ENCODE measurements around the gene PMPCA. TPM values are rescaled to one million over a fixed set of nuclear protein-coding genes. Genes with fewer than 3 reads are reported as not detected.

Gene PMPCA
- total RNA-seq, 1 donor from 2014 or later = 36.8 TPM

- no peak for DNase-seq (ENCODE audit: low read depth in 2 of 2)
Observed at GRCh38 chr9:136436055-136436634, 25.7 kb downstream of the PMPCA start.

DNA sequence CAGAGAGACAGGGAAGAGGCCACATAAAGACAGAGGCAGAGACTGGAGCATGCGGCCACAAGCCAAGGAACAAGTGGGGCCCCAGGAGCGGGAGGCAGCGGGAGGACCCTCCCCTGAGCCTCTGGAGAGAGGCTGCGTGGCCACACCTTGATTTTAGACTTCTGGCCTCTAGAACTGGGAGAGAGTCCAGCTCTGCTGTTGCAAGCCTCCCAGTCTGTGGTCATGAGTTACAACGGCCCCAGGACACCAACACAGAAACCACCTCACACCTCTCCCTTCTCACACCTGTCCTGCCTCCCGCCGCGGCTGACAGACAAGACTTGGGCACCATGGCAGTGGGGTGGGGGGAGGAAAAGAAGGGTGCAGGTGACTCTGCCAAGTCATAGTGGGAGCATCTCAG is 27.0 kb downstream of the PMPCA start:
- no peak for DNase-seq (ENCODE audit: low read depth in 2 of 2)

DNA sequence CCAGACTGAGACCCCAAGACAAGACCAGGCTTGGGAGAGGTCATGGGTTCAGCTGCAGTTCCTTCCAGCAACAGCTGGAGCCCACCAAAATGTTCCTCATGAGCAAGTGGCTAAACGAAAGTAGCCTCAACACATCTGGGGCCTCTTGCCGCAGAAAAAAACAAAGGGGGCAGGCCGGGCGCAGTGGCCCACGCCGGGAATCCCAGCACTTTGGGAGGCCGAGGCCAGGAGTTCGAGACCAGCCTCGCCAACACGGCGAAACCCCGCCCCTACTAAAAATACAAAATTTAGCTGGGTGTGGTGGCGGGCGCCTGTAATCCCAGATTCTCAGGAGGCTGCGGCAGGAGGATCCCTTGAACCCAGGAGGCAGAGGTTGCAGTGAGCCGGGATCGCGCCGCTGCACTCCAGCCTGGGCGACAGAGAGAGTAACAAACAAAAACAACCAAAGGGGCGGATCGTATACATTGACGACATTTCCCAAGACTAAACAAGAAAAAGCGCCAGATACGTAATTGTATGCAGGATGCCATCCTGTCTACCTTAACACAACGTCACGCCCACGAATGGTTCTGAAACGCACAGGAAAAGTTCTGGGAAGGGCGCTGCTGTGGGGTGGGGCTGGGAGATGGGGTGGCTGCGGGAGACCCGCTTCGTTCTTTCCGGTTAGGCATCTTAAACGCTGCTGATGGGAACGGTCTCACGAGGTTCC is 27.5 kb downstream of the PMPCA start:
- DNase-seq (ENCODE audit: low read depth in 2 of 2) = no peak

GRCh38 chr9:136438548-136439480 is 28.4 kb downstream of the PMPCA start:
- DNase-seq (ENCODE audit: low read depth in 2 of 2) = peak in 1 of 2 donors; percentile 24

DNA sequence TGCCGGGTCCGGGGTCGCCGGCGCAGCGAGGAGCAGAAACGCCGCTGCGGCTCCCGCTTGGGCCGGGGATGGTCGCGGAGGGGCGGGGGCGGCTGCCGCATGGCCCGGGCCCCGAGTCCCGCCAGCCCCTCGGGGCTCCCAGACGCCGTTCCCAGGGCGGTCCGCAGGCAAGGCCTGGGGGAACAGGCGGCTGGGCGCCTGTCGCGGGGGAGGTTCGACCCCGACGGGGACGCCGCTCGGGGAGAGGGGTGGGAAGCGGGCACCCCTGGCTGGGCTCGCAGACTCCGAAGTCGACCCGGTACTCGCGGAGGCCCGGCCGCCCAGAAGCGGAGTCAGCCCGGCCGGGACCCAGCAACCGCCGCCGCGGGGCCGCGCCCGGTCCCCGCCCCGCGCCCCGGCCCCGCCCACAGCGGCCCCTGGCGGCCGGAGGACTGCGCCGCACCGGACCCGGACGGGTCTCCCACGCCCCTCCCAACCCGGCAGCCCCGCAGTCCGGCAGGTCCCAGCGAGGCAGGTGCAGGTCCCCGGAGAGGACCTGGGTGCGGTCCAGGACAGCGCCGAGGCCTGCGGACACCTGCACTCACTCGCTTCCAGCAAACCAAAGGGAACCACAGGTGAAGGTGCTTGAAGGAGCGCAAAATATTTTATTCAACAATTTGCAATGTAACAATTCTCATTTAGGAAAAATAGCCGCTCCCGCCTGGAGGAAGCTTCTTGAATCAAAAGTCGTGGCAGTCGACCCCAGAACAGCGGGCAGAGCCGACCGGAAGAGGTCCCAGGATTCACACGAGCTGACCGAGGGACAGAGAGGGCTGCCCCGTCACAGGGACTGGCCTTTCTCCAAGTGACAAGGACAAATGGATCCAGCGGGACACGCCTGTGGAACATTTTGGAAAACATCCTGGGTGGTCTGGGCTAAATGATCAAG is 29.3 kb downstream of the PMPCA start, which contains the start of gene INPP5E:
INPP5E (minus strand) TSS at position 365 of the 928 bp plus-strand sequence. CDS start 426 bp downstream, outside the sequence.
- DNase-seq (ENCODE audit: low read depth in 2 of 2) = peak; percentile 30 to 76

DNA sequence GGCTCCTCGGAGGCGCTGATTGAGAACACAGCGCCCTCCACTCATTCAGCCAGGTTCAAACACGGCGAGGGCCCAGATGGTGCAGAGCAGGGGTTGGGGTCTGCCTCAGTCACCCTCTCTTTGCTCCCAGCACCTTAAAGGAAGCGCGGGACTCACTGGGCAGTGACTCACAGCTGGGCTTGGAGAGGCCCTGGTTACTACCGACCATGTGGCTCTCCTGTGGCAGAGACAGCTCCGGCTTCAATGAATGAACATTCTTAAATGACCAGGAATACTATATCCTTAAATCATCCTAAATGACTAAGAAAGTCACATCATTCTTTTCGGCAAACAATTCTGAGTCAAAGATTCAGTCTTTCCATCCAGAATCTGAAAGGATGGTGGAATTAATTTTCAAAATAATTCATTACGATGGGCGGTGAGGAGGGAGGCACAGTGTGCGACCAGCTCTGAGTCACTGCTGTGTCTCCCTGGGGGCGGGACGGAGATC is 30.8 kb downstream of the PMPCA start:
- DNase-seq (ENCODE audit: low read depth in 2 of 2) = no peak

- DNase-seq (ENCODE audit: low read depth in 2 of 2) = no peak
Observed at GRCh38 chr9:136441681-136442245, 31.3 kb downstream of the PMPCA start.

DNA sequence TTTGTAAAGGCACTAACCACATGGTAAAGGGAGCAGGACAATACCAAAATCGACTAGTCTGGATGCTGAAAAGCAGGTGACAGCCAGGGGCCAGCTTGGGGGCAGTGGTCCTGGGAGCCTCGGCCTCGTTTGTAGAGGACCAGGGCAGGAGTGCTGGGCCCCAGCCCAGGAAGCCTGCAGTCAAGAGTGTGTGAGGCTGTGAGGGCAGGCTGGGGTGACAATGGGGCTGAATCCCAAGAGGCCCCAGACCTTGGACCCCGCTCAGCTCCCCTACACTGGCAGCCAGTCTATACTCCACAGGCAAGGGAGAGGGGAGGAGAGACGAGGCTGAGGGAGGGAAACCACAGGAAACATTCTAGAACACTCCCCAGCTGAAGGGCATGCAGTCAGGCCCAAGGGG is 31.8 kb downstream of the PMPCA start:
- no peak for DNase-seq (ENCODE audit: low read depth in 2 of 2)

GRCh38 chr9:136443087-136443486 is 32.6 kb downstream of the PMPCA start:
- DNase-seq (ENCODE audit: low read depth in 2 of 2) = no peak

DNA sequence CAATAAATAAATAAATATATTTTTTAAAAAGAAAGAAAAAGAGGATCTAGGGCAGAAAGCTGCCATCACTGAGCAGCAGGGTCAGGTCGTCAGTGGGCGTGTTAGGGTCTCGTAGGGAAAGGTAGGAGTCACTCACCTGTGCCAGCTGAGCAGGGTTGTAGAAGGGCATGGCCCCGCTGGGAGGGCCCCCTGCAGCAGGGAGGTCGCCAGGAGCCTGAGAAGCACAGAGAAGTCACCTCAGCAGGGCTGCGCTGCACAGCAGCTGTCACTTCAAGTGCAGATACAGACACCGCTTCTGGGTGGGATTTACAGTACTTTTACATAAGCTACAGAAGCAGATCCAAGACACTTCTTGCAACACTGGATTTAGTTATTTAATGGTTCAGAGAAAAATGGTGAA is 33.2 kb downstream of the PMPCA start:
- no peak for DNase-seq (ENCODE audit: low read depth in 2 of 2)

DNA sequence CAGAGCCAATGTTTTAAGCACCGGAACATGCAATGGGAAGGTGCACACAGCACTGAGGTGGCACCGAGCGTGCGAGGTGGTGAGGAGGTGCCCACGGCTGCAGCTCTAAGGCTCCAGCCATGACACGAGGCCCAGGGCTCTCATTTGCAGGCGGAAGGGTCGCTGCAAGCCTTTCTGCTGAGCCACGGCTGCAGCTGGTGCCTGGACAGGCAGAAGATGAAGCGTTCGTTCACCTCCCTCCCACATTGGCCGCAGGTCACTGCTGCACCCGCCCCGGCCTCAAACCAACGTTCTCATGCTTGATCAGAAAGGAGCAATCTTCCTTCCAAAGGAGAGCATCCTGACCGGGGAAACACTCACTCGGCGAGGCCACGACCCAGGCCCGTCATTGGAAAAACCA is 33.6 kb downstream of the PMPCA start:
- no peak for DNase-seq (ENCODE audit: low read depth in 2 of 2)

GRCh38 chr9:136445799-136446198 is 35.3 kb downstream of the PMPCA start:
- DNase-seq (ENCODE audit: low read depth in 2 of 2) = no peak

GRCh38 chr9:136447173-136447778 is 36.8 kb downstream of the PMPCA start:
- DNase-seq (ENCODE audit: low read depth in 2 of 2) = no peak

- DNase-seq (ENCODE audit: low read depth in 2 of 2) = no peak
Observed at GRCh38 chr9:136448655-136449054, 38.2 kb downstream of the PMPCA start.

GRCh38 chr9:136451221-136451877 is 40.9 kb downstream of the PMPCA start:
- DNase-seq (ENCODE audit: low read depth in 2 of 2) = no peak

DNA sequence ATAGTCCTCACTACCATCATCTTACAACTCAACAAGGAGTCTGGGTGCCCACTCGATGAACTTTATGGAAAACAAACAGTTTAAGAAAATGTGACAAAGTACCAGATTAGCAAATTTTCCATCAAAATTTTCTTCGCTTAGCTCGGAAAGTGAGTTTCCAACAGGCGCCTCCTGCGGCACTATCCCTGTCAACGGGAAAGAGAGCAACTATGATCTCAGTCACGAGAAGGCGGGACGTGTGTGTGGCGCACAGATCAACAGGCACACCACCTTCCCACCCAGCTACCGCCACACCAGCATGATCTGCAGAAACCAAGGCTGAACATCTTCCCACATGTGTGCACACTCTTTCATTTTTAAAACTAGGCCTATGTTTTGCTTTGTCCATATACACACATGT is 42.9 kb downstream of the PMPCA start:
- DNase-seq (ENCODE audit: low read depth in 2 of 2) = no peak

DNA sequence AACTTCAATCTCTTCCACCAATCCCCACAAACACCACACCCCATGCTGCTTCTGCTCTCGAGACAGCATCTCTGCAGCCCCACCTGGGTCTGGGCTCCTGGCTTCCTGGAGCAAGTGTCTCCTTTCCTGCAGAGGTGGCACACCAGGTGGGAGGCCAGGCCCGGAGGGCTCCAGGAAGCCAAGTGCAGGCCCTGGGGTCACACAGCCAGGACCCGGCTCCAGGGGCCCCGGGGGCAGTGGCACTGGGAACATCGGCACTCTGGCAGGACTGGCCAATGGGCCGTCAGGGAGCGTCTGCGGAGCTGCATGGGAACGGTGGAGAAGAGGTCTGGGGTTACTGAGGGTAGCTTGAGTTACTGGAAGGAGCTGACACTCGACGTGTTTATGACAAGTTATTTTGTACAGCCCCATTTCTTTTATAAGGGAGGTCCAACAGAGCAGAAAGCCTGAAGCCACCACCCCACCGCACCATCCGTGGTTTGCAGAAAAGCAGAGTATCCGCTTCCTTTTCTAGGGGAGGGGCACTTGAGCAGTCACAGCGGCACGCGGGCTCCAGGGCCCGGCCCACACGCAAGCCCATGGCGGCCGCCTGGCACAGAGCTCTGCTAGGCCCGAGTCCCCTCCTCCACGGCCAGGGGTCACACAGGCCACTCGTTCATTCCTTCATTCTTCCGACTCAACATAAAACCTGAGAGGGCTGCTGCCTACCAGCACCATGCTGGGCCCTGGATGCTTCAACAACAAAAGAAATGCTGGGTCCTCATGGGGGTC is 43.8 kb downstream of the PMPCA start:
- DNase-seq (ENCODE audit: low read depth in 2 of 2) = no peak

DNA sequence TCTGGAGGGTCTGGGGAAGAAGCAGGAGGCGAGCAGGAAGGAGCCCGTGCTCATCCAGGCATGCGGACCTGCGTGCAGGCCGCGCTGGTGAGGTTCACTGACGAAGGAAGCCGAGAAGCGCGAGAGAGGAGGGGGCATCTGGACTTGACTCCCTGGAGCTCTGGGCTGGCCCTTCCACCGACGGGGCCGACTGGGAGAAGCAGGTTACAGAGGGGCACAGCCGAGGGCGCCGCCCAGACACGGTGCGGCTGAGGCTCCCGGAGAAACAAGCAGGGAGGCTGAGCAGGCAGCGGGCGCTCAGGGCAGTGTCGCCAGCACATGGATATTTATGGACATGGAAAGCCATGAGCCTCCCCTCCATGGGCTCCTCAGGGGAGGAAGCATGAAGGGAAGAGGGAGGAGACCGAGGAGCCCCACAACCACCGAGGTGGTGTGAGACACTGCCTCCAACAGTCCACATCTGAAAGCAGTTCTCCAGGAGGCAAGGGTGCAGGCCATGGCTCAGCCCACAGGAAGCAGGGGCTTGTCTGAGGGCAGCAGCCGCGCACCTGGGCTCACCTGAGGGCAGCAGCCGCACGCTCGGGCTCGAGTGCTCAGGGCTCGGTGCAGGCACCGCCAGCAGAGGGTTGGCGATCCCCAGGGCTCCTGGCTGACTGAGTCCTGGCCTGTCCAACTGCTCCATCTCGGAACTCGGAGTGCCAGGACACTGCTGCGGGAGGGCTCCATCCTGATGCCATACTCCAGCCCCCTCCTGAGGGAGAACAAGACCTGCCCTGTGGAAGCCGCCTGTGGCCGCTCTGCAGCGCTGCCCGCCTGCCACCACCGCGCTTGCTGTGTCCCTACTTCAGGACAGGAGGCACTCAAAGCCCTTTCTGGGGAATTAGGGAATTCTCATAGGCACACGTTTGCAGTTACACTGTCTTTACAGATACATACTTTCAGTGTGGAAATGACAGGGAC is 44.9 kb downstream of the PMPCA start:
- no peak for DNase-seq (ENCODE audit: low read depth in 2 of 2)
